ENCODE results near the gene PYCR2.
"Not testable (repeated sequence)": the region's sequence is repeated elsewhere in the genome, so short reads cannot be mapped to it uniquely, and the experiment has no call there.

PYCR2 gene

GRCh38 chr1:225941942-225942222 lies 17.8 kb upstream of the PYCR2 start:
- DNase-seq = no peak

DNA sequence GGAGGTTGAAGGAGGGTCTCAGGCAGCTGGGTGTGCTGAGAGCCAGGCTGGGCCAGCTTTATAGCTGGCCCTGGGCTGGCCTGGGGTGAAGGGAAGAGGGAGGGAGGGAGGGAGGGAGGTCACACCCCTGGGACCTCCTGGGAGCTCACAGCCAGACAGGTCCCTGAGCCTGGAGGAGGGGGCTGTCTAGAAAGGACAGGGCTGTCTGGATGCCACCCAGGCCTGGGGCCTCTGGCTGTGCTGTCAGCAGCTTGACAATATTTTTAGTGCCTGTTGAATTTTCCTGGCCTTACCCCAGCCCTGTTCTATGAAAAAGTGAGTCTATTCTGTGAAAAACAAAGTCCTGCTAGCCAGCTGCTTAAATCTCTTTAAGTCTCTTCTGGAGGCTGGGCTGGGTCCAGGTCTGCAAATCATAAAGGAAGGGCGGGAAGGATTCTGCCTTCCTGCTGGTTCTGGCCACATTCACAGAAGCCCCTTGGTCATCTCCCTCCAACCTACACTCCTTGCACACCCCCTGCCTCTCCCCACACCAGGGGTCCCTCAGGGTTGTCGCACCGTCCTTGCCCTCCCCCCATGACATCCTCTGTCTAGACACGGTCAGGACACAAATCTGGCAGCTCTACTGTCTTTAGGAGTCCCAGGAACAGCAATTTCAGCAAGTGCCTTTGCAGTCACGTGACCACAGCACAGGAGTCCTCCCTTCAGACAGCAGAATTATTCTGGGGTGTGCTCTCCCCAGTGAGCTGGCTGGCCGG lies 17.3 kb upstream of the PYCR2 start, which contains the start of gene LEFTY2:
Gene LEFTY2 (minus strand): TSS at position 34 of the 755 bp plus-strand sequence. CDS start 80 bp downstream, outside the sequence.
- no peak for DNase-seq

- no peak for DNase-seq
These were observed 16.5 kb upstream of the PYCR2 start for GRCh38 chr1:225940385-225941151.

- DNase-seq = not testable (repeated sequence)
These were observed 15.9 kb upstream of the PYCR2 start for GRCh38 chr1:225939939-225940310.

DNA sequence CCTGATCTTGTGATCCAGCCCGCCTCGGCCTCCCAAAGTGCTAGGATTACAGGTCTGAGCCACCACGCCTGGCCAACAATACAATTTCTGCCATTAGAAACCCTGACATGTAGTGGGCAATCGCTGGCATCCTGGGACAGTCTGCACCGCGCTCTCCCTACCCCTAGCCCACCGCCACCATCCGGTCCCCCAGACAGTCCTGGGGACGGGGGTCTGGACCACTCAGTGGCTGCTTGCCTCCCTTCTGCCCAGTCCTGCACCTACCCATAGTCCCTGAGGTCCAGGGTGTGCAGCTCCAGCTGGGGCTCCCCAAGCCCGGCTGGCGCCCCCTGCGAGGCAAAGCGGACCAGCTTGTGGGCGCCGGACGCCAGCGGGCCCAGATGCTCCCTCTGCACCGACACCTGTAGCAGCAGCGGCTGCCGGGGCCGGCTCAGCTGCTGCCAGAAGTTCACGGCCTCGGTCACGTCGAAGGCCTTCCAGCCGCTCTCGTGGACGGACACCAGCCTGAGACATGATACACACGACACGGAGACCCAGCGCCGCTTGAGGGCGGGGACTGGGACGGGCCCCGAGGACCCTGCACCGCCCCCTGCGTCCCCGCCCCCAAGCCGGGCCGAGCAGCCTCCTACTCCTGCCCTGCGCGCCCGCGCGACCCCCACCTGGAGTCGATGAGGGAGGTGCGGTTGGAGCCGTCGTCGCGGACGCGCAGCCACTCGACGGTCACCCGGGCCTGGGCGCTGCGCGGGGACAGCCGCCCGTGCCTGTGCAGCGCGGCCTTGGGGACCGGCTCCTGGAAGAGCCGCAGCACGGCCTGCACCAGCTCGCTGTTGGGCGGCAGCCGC lies 15.3 kb upstream of the PYCR2 start:
- not testable (repeated sequence) for DNase-seq

- no peak for DNase-seq
These were observed 13.3 kb upstream of the PYCR2 start for GRCh38 chr1:225937048-225937968.

DNA sequence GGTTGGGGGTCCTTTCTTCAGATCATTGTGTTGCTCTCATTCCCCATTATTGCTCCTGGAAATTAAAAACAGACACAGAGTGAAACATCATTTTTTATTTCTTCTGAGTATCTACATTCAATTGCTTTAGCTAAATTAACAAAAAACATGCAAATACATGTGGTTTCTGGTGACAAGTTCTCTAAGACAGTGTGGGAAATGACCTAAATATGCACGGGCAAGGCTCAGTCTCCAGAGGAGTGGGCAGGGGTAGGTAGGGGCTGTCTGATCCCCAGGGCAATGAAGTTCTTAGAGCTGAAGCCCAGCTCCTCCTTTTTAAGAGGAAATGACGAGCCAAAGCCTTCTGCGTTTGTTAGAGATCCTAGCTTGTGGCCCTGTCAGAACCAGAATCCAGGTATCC lies 12.5 kb upstream of the PYCR2 start:
- no peak for DNase-seq

- peak; percentile 43 for DNase-seq
These were observed 12.0 kb upstream of the PYCR2 start for GRCh38 chr1:225936086-225936485.

DNA sequence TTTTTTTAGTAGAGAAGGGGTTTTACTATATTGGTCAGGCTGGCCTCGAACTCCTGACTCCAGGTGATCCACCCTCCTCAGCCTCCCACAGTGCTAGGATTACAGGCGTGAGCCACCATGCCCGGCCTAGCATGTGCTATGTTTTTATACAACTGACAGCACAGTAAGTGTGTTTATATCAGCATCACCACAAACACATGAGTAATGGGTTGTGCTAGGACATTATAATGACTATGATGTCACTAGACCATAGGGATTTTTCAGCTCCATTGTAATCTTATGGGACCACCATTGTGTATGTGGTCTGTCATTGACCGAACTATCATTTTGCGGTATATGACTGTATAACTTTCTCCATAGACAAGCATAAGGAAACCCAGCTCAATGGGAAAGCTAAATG lies 10.7 kb upstream of the PYCR2 start:
- DNase-seq = no peak

DNA sequence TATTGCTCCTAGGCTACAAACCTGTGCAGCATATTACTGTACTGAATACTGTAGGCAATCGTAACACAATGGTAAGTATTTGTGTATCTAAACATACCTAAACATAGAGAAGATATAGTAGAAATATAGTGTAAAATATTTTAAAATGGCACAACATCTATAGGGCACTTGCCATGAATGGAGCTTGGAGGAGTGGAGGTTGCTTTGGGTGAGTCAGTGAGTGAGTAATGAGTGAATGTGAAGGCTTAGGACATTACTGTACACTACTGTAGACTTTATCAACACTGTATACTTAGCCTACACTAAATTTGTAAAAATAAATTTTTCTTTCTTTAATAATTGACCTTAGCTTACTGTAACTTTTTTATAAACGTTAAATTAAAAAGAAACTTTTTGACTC lies 9.0 kb upstream of the PYCR2 start:
- peak; percentile 60 for DNase-seq

- no peak for DNase-seq
These were observed 7.5 kb upstream of the PYCR2 start for GRCh38 chr1:225931270-225932136.

GRCh38 chr1:225930566-225930965 lies 6.5 kb upstream of the PYCR2 start:
- no peak for DNase-seq

DNA sequence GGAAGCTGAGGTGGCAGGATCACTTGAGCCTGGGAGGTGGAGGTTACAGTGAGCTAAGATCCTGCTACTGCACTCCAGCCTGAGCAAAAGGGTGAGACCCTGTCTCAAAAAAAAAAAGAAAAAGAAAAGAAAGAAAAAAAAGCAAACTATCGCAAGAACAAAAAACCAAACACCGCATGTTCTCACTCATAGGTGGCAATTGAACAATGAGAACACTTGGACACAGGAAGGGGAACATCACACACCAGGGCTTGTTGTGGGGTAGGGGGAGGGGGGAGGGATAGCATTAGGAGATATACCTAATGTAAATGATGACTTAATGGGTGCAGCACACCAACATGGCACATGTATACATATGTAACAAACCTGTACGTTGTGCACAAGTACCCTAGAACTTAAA lies 5.4 kb upstream of the PYCR2 start:
- not testable (repeated sequence) for DNase-seq

- DNase-seq = no peak
These were observed 4.4 kb upstream of the PYCR2 start for GRCh38 chr1:225928186-225929175.

GRCh38 chr1:225926551-225927113 lies 2.6 kb upstream of the PYCR2 start:
- peak; percentile 13 for DNase-seq

GRCh38 chr1:225923381-225923691 lies 714 bp downstream of the PYCR2 start:
- DNase-seq = no peak

DNA sequence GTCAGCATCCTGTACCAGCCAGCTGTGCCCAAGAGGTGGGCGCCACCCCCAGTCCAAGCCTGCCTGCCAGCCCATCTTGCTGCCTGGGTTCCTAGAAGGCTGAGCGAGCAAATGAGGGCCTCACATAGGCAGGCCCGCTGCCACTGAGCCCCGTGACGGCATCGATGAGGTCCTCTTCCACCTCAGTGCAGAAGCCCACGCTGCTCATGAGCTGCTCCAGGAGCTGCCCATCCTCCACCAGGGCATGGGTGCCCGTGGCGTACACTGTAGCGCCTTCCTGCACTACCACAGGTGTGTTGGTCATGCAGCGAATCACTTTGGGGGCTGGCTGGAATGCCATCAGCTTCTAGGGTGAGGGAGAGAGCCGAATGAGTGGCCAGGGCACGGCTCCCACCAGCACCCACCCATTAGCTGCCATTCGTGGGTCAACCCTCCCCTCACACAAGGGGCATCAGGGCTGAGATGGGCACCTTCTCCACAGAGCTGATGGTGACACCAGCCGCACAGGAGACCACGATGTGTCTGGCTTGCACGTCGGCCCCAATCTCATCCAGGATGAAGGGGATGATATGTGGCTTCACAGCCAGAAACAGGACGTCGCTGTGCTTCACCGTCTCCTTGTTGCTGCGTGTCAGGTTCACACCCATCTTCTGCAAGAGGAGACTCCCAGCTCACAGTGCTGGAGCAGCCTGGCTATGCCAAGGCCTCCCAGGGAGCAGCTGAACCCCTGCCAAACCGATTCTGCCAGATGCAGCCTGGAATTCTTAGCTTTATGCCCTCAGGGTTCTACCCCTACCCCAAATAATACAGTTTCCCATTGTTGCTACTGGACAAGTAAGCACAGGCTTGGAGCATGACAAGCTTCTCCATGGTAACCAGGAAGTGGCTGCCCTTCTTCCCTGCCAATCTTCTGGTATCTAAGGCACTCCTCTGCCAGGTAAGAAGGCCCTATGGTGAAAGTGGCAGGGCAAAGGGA lies 2.0 kb downstream of the PYCR2 start:
- DNase-seq = no peak

- peak; percentile 79 for DNase-seq
These were observed 4.1 kb downstream of the PYCR2 start for GRCh38 chr1:225919906-225920305.

DNA sequence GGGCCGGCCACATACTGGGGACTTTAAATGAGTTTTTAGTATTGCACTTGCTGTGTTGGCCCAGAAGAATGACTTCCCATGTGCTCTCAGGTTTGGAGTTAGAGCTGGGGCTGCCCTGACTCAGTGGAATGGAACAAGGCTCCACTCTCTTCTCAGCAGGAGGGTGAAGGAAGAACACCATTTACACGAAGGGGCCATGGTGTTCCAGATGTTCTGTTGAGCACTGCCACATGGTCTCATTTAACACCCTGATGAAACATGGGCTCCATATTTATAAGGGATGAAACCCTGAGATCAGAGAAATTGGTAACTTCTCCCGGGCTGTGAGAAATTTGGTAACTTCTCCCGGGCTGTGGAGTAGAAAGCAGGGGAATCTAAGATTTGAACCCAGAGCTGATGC lies 5.8 kb downstream of the PYCR2 start:
- DNase-seq = no peak

Data from fibroblast of skin of right quadriceps (primary cell).